A549 (cell line): ENCODE measurements around the gene SKA3.
"Not testable (repeated sequence)": the region's sequence is repeated elsewhere in the genome, so short reads cannot be mapped to it uniquely, and the experiment has no call there.

Experiments used
- CTCF ChIP-seq: fragments of >200 bp; sonication (Bioruptor Twin); formaldehyde crosslinking; IDR thresholded peaks from 3 replicates; pipeline ENCODE4 v1.5.1; 2016
- E2F6 ChIP-seq: IDR thresholded peaks from 2 replicates; pipeline ENCODE4 v1.6.1; 2012; ENCODE audit warnings: low read depth, borderline replicate concordance
- EP300 ChIP-seq, 2 experiments: fragments of >200 bp; sonication (Bioruptor Twin); formaldehyde crosslinking; IDR thresholded peaks; 2 replicates in 1 of 2; 3 replicates in 1 of 2; pipeline ENCODE4 v1.6.1; 2016 to 2017
- GATA3 ChIP-seq: IDR thresholded peaks from 2 replicates; pipeline ENCODE4 v1.6.1; 2012; ENCODE audit warnings: borderline replicate concordance
- HOXA7 ChIP-seq: fragments of 250-450 bp; sonication (Bioruptor Pico); IDR thresholded peaks from 2 replicates; pipeline ENCODE4 v1.5.0; 2020; ENCODE audit warnings: mild to moderate bottlenecking, moderate library complexity
- KDM1A ChIP-seq: fragments of 200-600 bp; sonication (generic); IDR thresholded peaks from 2 replicates; pipeline ENCODE4 v1.6.1; 2016; ENCODE audit warnings: low read depth, mild to moderate bottlenecking
- MAZ ChIP-seq: fragments of 150-350 bp; IDR thresholded peaks from 2 replicates; pipeline ENCODE4 v1.6.1; 2014; ENCODE audit warnings: antibody characterized with exemption, low read depth, low read length, borderline replicate concordance
- POLR2AphosphoS2 ChIP-seq: conservative IDR thresholded peaks from 2 replicates; pipeline ENCODE4 v1.6.1; 2012; ENCODE audit warnings: low read length, improper control_type of control experiment, inconsistent platforms
- RFX5 ChIP-seq: fragments of 450-650 bp; IDR thresholded peaks from 2 replicates; pipeline ENCODE4 v1.7.1; 2014; ENCODE audit warnings: antibody characterized with exemption, mild to moderate bottlenecking, moderate library complexity
- SMC3 ChIP-seq: fragments of >200 bp; sonication (Bioruptor Twin); formaldehyde crosslinking; IDR thresholded peaks from 3 replicates; pipeline ENCODE4 v1.6.1; 2018; ENCODE audit warnings: inconsistent platforms
- USF2 ChIP-seq: fragments of 450-650 bp; IDR thresholded peaks from 2 replicates; pipeline ENCODE4 v1.6.1; 2014; ENCODE audit warnings: antibody characterized with exemption
- TF ChIP-seq, protein P1 (sequence below): fragments of 200-600 bp; sonication (generic); IDR thresholded peaks from 2 replicates; pipeline ENCODE4 v1.6.1; 2016; ENCODE audit warnings: antibody characterized with exemption, mild to moderate bottlenecking, moderate library complexity

- TF ChIP-seq MAZ; KDM1A; GATA3; USF2; E2F6; SMC3; RFX5; CTCF; POLR2AphosphoS2; EP300 (IDR thresholded peaks at IDR 0.05); HOXA7 (CRISPR knock-in tag): not testable (repeated sequence)
- TF ChIP-seq, protein P1, sequence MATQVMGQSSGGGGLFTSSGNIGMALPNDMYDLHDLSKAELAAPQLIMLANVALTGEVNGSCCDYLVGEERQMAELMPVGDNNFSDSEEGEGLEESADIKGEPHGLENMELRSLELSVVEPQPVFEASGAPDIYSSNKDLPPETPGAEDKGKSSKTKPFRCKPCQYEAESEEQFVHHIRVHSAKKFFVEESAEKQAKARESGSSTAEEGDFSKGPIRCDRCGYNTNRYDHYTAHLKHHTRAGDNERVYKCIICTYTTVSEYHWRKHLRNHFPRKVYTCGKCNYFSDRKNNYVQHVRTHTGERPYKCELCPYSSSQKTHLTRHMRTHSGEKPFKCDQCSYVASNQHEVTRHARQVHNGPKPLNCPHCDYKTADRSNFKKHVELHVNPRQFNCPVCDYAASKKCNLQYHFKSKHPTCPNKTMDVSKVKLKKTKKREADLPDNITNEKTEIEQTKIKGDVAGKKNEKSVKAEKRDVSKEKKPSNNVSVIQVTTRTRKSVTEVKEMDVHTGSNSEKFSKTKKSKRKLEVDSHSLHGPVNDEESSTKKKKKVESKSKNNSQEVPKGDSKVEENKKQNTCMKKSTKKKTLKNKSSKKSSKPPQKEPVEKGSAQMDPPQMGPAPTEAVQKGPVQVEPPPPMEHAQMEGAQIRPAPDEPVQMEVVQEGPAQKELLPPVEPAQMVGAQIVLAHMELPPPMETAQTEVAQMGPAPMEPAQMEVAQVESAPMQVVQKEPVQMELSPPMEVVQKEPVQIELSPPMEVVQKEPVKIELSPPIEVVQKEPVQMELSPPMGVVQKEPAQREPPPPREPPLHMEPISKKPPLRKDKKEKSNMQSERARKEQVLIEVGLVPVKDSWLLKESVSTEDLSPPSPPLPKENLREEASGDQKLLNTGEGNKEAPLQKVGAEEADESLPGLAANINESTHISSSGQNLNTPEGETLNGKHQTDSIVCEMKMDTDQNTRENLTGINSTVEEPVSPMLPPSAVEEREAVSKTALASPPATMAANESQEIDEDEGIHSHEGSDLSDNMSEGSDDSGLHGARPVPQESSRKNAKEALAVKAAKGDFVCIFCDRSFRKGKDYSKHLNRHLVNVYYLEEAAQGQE: not testable (repeated sequence)
Observed at GRCh38 chr13:21198391-21198790, 22.0 kb upstream of the SKA3 start.
